NB4 (cell line): ENCODE results near the gene SCEL.

Experiments
- DNase-seq: peaks from one replicate; pipeline ENCODE4 v3.0.0; 2010; ENCODE audit warnings: low read depth
- H3K4me3 ChIP-seq: one replicate; pipeline ENCODE4 v1.5.1; 2011; ENCODE audit warnings: mild to moderate bottlenecking, low read depth, low read length, moderate library complexity
- MAX ChIP-seq: IDR thresholded peaks from 2 replicates; pipeline ENCODE4 v1.6.1; 2011; ENCODE audit warnings: low read depth, low read length
- MYC ChIP-seq: IDR thresholded peaks from 2 replicates; pipeline ENCODE4 v1.6.1; 2011; ENCODE audit warnings: low read depth, low read length
- POLR2A ChIP-seq: IDR thresholded peaks from 2 replicates; pipeline ENCODE4 v1.6.1; 2011; ENCODE audit warnings: mild to moderate bottlenecking; ENCODE audit not compliant: insufficient read length; ENCODE audit errors: extremely low read depth
- TF ChIP-seq, protein P1 (sequence below): IDR thresholded peaks from one replicate; pipeline ENCODE4 v1.5.1; 2012; ENCODE audit warnings: low read depth, low read length

SCEL gene

DNA sequence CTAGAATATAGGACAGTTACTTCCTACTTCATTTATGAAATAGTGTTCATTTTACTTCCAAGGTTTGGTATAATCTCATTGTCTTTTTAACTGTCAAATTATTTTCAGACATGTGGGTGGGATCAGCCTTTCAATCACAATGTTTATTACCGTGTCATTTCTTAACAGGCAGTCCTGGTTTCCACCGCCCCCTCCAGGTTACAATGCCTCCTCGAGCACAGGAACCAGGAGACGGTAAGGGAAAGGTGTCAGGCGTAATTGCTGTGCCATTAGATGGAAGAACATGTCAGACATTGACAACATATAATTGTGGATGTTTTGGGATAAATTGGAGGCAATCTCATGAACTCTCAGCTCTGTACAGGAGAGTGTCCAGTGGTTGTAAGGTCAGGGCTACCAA is 36.5 kb downstream of the SCEL start:
- DNase-seq, result no peak
- H3K4me3 ChIP-seq, result no peak overlapping the region
- TF ChIP-seq MYC (no peak), POLR2A (no peak), MAX (no peak)
- TF ChIP-seq, protein P1, sequence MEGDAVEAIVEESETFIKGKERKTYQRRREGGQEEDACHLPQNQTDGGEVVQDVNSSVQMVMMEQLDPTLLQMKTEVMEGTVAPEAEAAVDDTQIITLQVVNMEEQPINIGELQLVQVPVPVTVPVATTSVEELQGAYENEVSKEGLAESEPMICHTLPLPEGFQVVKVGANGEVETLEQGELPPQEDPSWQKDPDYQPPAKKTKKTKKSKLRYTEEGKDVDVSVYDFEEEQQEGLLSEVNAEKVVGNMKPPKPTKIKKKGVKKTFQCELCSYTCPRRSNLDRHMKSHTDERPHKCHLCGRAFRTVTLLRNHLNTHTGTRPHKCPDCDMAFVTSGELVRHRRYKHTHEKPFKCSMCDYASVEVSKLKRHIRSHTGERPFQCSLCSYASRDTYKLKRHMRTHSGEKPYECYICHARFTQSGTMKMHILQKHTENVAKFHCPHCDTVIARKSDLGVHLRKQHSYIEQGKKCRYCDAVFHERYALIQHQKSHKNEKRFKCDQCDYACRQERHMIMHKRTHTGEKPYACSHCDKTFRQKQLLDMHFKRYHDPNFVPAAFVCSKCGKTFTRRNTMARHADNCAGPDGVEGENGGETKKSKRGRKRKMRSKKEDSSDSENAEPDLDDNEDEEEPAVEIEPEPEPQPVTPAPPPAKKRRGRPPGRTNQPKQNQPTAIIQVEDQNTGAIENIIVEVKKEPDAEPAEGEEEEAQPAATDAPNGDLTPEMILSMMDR, result no peak

- H3K4me3 ChIP-seq, result no peak overlapping the region
- no peak for DNase-seq
- TF ChIP-seq POLR2A (no peak), MYC (no peak), MAX (no peak)
- TF ChIP-seq, protein P1, result no peak
Observed at GRCh38 chr13:77574096-77574495, 38.6 kb downstream of the SCEL start.

DNA sequence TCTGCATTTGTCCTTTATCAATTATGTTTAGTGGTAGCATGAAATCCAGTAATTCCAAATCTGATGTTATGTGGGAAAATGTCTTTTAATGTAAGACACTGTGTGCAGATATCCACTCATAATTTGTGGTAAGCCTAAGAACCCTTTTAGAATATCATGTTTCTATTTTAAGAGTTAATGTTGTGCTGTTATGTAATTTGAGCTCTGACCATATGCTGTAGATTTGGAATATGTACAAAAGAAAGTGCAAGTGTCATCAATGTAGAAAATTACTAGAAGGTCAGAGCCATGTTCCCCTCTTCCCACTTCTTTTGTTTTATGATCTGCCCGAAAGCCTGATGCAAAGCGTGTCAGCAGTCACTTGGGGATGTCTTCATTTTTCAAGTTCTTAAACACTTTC is 44.5 kb downstream of the SCEL start:
- TF ChIP-seq MYC, result no peak
- no peak for TF ChIP-seq MAX
- no peak for TF ChIP-seq POLR2A
- TF ChIP-seq, protein P1, result no peak
- H3K4me3 ChIP-seq, result no peak overlapping the region
- no peak for DNase-seq

DNA sequence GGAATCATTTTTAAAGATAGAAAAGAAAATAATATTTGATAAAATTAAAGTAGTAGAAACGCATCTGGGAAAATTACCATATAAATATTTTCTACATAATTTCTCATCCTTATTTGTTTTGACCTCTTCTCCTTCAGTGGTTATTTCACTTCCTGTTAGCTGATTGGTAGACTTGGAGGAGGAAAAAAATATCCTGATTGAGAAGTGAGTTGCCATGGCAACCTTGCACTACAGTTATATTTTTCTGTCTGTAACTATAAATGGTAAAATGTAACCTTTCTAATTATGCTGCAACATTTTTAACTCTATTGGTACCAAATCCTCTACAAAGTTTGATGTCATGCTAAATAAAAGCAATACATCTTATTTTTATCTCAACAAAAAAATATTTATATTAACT is 45.2 kb downstream of the SCEL start:
- DNase-seq, result no peak
- TF ChIP-seq MAX, result no peak
- no peak overlapping the region for H3K4me3 ChIP-seq

GRCh38 chr13:77583581-77583980 is 48.1 kb downstream of the SCEL start:
- no peak for DNase-seq
- no peak for TF ChIP-seq MAX
- TF ChIP-seq POLR2A, result no peak
- TF ChIP-seq, protein P1, result no peak
- TF ChIP-seq MYC, result no peak
- H3K4me3 ChIP-seq, result no peak overlapping the region

- no peak for TF ChIP-seq MAX
- TF ChIP-seq, protein P1, result no peak
- TF ChIP-seq MYC, result no peak
- no peak for TF ChIP-seq POLR2A
- H3K4me3 ChIP-seq, result no peak overlapping the region
- DNase-seq, result no peak
Observed at GRCh38 chr13:77584106-77584505, 48.6 kb downstream of the SCEL start.
